Type B pancreatic cell (in vitro differentiated cells): Measurements from ENCODE around the gene GID4. TPM values are rescaled to one million over a fixed set of nuclear protein-coding genes. Genes with fewer than 3 reads are reported as not detected.

Experiments used
- DNase-seq: peaks from one replicate; pipeline ENCODE4 v3.0.0; 2021; ENCODE audit warnings: mixed read lengths; ENCODE audit not compliant: unreplicated experiment; ENCODE audit errors: extremely low spot score
- H3K27ac Mint-ChIP-seq: 2 replicates; pipeline ENCODE4 v1.8.0; 2021; ENCODE audit warnings: mild to moderate bottlenecking, mixed read lengths
- H3K27me3 Mint-ChIP-seq: 2 replicates; pipeline ENCODE4 v1.8.0; 2021; ENCODE audit warnings: mixed read lengths
- H3K36me3 Mint-ChIP-seq: 2 replicates; pipeline ENCODE4 v1.8.0; 2021; ENCODE audit warnings: mixed read lengths
- H3K4me1 Mint-ChIP-seq: one replicate; pipeline ENCODE4 v1.8.0; 2021; ENCODE audit warnings: mixed read lengths; ENCODE audit not compliant: unreplicated experiment
- H3K4me3 Mint-ChIP-seq: 2 replicates; pipeline ENCODE4 v1.8.0; 2021; ENCODE audit warnings: mild to moderate bottlenecking, mixed read lengths
- H3K9me3 Mint-ChIP-seq: 2 replicates; pipeline ENCODE4 v1.8.0; 2021; ENCODE audit warnings: mixed read lengths
- total RNA-seq: library from RNA; stranded (reverse); gene quantifications from 2 replicates; pipeline ENCODE4 v1.2.1, GENCODE V29; 2021; ENCODE audit warnings: low replicate concordance
- TF ChIP-seq, protein P1 (sequence below): fragments of 200-600 bp; sonication (generic); conservative IDR thresholded peaks from 2 replicates; pipeline ENCODE4 v1.5.0; 2021; ENCODE audit warnings: antibody characterized with exemption, mild to moderate bottlenecking

Gene GID4
- total RNA-seq, 1 donor from 2014 or later = 13.2 TPM

DNA sequence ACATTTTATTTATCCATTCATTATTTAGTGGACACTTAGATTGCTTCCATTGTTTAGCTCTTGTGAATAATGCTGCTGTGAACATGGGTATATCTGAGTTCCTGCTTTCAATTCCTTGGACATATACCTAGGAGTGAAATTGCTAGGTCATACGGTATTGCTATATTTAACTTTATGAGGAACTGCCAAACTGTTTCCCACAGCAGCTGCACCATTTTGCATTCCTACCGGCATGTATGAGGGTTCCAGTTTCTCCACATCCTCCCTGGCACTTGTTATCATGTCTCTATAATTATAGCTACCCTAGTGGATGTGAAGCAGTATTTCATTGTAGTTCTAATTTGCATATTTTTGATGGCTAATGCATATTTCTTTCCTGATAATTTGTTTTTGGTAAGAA is 24.8 kb downstream of the GID4 start:
- Mint-ChIP-seq H3K27ac (no peak overlapping the region), H3K4me1 (no peaks in the 10 kb centered on the region), H3K36me3 (peaks cover 10% of the 10 kb centered on the region), H3K27me3 (no peaks in the 10 kb centered on the region), H3K4me3 (no peak overlapping the region), H3K9me3 (no peaks in the 10 kb centered on the region)
- DNase-seq = no peak
- TF ChIP-seq, protein P1, sequence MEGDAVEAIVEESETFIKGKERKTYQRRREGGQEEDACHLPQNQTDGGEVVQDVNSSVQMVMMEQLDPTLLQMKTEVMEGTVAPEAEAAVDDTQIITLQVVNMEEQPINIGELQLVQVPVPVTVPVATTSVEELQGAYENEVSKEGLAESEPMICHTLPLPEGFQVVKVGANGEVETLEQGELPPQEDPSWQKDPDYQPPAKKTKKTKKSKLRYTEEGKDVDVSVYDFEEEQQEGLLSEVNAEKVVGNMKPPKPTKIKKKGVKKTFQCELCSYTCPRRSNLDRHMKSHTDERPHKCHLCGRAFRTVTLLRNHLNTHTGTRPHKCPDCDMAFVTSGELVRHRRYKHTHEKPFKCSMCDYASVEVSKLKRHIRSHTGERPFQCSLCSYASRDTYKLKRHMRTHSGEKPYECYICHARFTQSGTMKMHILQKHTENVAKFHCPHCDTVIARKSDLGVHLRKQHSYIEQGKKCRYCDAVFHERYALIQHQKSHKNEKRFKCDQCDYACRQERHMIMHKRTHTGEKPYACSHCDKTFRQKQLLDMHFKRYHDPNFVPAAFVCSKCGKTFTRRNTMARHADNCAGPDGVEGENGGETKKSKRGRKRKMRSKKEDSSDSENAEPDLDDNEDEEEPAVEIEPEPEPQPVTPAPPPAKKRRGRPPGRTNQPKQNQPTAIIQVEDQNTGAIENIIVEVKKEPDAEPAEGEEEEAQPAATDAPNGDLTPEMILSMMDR = no peak

DNA sequence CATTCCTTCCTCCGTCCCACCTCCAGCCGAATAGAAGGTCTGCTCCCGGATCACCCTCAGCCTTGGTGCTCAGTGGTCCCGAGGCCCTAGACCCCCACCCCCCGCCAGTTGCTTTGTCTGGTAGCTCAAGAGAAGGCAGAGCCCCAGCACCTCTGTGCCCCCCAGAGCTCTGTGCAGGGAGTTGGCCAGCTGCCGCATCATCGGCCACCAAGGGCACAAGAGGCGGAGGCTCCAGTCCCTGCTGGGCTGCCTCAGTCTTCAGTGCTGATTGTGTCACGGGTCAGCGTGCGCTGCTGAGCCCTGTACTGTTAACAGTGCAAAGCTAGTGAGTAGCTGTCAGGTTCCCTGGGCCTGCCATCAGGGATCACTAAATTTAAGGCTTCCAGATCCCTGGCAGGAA is 26.3 kb downstream of the GID4 start:
- H3K4me1 Mint-ChIP-seq = no peaks in the 10 kb centered on the region
- H3K4me3 Mint-ChIP-seq = no peak overlapping the region
- peaks cover 6% of the 10 kb centered on the region for H3K36me3 Mint-ChIP-seq
- H3K27me3 Mint-ChIP-seq = no peaks in the 10 kb centered on the region
- TF ChIP-seq, protein P1 = no peak
- DNase-seq = no peak
- H3K9me3 Mint-ChIP-seq = no peaks in the 10 kb centered on the region
- no peak overlapping the region for H3K27ac Mint-ChIP-seq

DNA sequence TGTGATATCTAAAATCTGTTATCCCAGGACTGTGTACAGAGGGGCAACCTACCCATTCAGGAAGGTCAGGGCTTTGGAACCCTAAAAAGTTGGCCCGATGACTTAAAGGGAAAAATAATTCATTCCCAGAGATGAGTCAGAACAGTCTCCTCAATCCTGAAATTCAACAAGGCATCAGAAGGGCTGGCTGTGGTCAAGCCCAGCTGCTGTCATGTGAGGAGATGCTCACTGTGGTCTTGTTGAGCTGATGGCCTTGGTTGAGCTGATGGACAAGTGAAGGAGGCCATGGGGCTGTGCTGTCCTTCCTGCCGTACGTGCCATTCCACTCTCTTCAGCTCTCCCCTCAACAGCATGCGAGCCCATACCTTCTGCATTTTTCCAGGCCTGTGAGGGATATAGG is 27.7 kb downstream of the GID4 start:
- Mint-ChIP-seq H3K4me3 (no peak overlapping the region), H3K27ac (no peak overlapping the region), H3K27me3 (no peaks in the 10 kb centered on the region), H3K36me3 (peaks cover 6% of the 10 kb centered on the region), H3K9me3 (no peaks in the 10 kb centered on the region), H3K4me1 (peaks cover 4% of the 10 kb centered on the region)
- DNase-seq = no peak
- TF ChIP-seq, protein P1 = no peak

DNA sequence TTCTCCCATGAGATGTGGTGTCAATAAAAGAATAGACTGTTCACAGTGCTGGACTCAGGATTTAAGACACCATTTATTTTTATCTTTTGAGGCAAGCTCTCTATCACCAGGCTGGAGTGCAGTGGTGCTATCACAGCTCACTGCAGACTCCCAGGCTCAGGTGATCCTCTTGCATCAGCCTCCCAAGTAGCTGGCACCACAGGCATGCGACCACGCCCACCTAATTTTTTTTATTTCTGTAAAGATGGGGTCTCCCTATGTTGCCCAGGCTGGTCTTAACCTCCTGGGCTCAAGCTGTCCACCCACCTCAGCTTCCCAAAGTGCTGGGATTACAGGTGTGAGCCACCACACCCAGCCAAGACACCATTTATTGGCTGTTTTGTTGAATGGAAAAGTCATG is 29.9 kb downstream of the GID4 start:
- Mint-ChIP-seq H3K27me3 (no peaks in the 10 kb centered on the region), H3K36me3 (peaks cover 5% of the 10 kb centered on the region), H3K4me1 (peaks cover 4% of the 10 kb centered on the region), H3K9me3 (no peaks in the 10 kb centered on the region), H3K27ac (no peak overlapping the region), H3K4me3 (no peak overlapping the region)
- TF ChIP-seq, protein P1 = no peak
- no peak for DNase-seq

DNA sequence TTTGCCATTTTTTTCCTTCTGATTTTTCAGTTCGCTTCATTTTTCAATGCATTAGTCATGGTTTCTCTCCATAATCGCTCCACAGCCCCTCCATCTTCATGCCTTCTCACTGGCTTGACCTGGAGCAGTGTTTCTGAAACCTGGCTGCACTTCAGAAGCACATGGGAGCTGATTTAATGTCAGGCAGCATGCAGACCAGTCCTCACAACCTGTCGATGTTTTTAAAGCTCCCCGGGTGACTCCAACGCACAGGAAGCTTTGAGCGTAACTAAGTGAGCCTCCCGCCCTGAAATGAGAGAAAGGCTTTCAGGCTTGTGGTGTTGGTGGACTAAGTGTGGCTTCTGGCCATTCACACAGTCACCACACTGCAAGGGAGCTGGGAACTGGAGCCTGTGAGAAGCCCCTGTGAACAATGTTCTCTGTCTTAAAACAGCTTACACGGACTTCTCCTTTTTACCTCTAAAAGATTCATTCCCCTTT is 31.7 kb downstream of the GID4 start:
- no peak for DNase-seq
- Mint-ChIP-seq H3K4me3 (no peak overlapping the region), H3K4me1 (peaks cover 4% of the 10 kb centered on the region), H3K27me3 (peaks cover 5% of the 10 kb centered on the region), H3K36me3 (no peaks in the 10 kb centered on the region), H3K27ac (no peak overlapping the region), H3K9me3 (no peaks in the 10 kb centered on the region)
- TF ChIP-seq, protein P1 = no peak

DNA sequence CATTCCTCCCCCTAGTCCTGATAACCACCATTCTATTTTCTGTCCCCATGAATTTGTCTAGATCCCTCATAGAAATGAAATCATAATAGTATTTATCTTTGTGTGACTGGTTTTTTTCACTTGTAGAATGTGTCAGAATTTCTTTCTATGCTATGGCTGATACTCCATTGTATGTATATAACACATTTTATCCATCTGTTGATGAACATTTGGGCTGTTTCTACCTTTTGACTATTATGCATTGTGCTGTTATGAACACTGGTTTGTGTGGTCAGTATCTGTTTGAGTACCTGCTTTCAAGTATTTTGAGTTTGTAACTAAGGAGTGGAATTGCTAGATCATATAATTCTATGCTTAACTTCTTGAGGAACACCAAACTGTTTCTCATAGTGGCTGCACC is 32.5 kb downstream of the GID4 start:
- no peaks in the 10 kb centered on the region for H3K9me3 Mint-ChIP-seq
- peaks cover 5% of the 10 kb centered on the region for H3K27me3 Mint-ChIP-seq
- no peak for DNase-seq
- no peaks in the 10 kb centered on the region for H3K36me3 Mint-ChIP-seq
- H3K27ac Mint-ChIP-seq = no peak overlapping the region
- TF ChIP-seq, protein P1 = no peak
- H3K4me3 Mint-ChIP-seq = no peak overlapping the region
- H3K4me1 Mint-ChIP-seq = peaks cover 4% of the 10 kb centered on the region
